GM19328 (cell line): Measurements from ENCODE around the gene TBC1D9B.
"Not testable (repeated sequence)": the region's sequence is repeated elsewhere in the genome, so short reads cannot be mapped to it uniquely, and the experiment has no call there.

Source experiments
- ATAC-seq: cut with Tn5 transposase; IDR thresholded peaks from one replicate; pipeline ENCODE4 v1.9.1; 2021; ENCODE audit warnings: mild to moderate bottlenecking, moderate library complexity; ENCODE audit not compliant: unreplicated experiment

Gene TBC1D9B

GRCh38 chr5:179840321-179840720 lies 67.4 kb downstream of the TBC1D9B start:
- no peak for ATAC-seq

DNA sequence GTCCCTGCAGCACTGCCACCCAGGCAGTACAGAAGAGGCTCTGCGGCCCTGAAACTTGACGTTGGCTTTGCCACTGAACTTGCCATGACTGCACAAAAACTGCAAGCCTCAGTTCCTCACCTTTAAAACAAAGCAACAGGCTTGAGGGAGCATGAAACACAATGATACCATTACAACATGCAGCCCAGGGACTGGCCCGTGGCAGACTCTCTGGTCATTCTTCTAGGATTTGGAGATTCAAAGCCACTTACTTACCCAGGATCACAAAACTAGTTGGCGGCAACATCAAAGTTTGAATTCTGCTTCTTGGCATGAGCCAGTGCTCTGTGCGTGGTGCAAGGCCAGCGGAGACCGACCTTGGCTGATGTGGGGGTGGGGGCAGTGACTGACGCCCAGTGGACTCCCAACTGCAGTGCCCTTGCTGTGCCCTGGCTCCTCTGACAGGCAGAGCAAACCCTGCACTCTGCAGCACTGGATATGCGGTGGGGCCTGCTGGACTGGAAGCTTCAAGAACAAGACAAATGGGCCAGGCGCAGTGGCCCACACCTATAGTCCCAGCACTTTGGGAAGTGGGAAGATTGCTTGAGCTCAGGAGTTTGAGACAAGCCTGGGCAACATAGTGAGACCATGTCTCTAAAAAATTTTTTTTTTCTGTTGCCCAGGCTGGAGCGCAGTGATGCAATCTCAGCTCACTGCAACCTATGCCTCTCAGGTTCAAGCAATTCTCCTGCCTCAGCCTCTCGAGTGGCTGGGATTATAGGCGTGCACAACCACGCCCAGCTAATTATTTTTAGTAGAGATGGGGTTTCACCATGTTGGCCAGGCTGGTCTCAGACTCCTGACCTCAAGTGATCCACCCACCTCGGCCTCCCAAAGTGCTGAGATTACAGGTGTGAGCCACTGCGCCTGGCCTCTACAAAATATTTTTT lies 68.1 kb downstream of the TBC1D9B start:
- ATAC-seq: no peak

GRCh38 chr5:179837076-179838011 lies 70.4 kb downstream of the TBC1D9B start:
- no peak for ATAC-seq

GRCh38 chr5:179836225-179837019 lies 71.3 kb downstream of the TBC1D9B start:
- ATAC-seq: no peak

- not testable (repeated sequence) for ATAC-seq
Measured at GRCh38 chr5:179834871-179835270, 72.8 kb downstream of the TBC1D9B start.

DNA sequence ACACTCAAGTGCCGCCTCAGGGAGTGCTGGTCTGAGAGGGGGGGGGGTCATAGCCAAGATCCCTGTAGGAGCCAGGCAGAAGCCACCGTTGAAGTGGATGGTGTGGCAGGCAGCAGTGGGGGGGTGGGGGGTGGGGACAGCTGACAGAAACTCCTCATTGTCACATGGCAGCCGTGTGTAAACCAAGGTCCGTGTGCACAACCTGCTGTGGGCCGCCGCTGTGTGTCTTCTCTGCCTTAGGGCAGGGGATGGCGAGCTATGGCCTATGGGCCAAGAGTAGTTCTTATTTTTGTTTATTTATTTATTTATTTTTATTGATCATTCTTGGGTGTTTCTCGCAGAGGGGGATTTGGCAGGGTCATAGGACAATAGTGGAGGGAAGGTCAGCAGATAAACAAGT lies 73.6 kb downstream of the TBC1D9B start:
- no peak for ATAC-seq

DNA sequence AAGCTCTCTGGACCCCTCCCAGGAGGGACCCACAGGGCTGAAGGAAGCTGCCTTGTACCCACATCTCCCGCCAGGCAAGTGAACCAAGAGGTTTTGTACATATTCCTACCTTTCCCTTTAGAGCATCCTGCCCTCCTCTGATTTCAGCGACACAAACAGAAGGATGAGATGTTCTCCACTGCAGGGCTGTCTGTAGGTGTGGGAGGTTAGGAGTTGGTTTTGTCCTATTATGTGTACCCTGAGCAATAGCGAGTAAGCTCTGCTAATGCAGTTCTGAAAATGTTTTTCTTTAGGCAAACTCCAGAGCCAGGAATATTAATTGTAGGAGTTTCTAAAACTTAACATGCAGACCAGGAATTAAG lies 74.0 kb downstream of the TBC1D9B start:
- no peak for ATAC-seq

GRCh38 chr5:179833056-179833708 lies 74.5 kb downstream of the TBC1D9B start:
- no peak for ATAC-seq

GRCh38 chr5:179832039-179832745 lies 75.5 kb downstream of the TBC1D9B start:
- ATAC-seq: no peak

- ATAC-seq: no peak
Measured at GRCh38 chr5:179830818-179831468, 76.8 kb downstream of the TBC1D9B start.

GRCh38 chr5:179829732-179830435 lies 77.8 kb downstream of the TBC1D9B start:
- ATAC-seq: no peak

DNA sequence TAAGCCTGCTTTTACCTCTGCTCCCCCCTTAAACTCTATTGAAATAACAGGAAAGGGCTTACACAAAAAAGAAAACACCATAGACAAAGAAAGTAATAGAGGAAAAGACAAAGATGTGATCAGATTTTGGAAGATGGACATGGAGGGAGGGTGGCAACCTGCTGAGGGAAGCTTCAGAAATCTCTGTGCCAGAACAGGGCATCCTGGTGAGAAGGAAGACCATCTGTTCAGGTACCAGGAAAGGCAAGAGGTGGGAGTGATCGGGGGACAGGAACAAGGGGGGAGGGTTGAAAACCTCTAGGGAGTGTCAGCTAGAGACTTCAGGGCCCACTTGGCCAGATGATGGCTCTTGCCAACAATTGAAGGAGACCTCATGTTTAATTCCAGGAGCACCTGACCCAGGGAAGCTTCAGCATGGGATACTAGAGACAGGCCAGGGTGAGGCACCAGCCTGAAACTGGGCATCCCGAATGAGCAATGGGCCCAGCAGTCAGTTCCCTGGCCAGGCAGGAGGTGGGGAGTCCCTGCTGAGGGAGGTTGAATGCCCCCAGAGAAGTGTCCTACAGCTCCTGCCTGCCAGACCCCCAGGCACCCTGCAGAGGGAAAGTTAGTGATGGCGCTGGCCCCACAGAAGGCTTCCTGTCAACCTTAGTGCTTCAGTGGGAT lies 78.8 kb downstream of the TBC1D9B start:
- no peak for ATAC-seq

DNA sequence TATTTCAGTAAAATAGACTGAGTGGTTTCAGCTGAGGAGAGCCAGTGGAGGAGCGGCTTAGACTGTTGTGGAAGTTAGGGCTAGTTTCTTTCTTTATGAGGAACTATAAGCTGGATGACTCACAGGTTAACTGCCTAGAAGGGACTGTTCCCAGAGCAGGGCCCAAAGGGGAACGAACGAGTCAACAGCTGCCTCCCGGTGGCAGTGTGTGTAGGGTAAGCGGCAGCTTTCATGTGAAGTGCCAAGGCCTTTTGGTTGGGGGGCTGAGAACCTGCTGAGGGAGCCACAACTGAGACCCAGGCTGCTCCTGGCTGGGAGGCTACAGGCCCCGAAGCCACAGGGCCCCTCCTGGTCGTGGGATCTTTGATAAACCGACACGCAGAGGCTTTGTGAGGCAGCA lies 80.0 kb downstream of the TBC1D9B start:
- no peak for ATAC-seq

- ATAC-seq: no peak
Measured at GRCh38 chr5:179825655-179826182, 82.0 kb downstream of the TBC1D9B start.

GRCh38 chr5:179824745-179825112 lies 83.0 kb downstream of the TBC1D9B start:
- no peak for ATAC-seq

DNA sequence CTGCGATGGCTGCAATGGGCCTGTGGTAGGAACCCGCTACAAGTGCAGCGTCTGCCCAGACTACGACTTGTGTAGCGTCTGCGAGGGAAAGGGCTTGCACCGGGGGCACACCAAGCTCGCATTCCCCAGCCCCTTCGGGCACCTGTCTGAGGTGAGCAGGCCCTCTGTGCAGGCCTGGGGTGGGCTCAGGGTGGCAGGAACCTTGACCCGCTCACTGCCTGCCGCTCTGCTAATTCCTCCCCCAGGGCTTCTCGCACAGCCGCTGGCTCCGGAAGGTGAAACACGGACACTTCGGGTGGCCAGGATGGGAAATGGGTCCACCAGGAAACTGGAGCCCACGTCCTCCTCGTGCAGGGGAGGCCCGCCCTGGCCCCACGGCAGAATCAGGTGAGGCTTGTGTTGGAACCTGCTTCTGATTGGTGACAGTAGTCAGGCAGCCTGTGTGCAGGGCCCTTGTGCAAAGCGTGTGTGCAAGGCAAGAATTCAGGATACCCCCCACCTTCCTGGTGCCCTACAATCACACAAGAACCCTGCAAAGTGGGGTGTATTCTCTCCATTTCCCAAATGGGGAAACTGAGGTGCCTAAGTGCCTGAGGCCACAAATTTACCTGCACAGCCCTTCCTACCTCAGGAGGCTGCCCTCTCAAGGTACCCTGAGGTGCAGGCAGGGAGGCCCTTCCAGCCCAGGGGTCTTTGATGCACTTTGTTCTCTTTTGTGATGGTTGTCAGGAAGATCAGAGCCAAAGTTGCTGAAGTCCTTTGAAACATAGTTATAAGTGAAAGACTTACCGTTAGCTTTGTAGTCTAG lies 83.6 kb downstream of the TBC1D9B start:
- no peak for ATAC-seq

GRCh38 chr5:179822444-179822990 lies 85.2 kb downstream of the TBC1D9B start:
- no peak for ATAC-seq
